WTC11 (cell line): ENCODE results near the gene CUL2. TPM values are rescaled to one million over a fixed set of nuclear protein-coding genes. Genes with fewer than 3 reads are reported as not detected.

Experiments used
- ATAC-seq: fragments of 200-7000 bp; cut with Tn5 transposase; 2 replicates; pipeline ENCODE4 v1.10.0; 2021; ENCODE audit warnings: mild to moderate bottlenecking, moderate library complexity
- CTCF ChIA-PET: fragments of 300-600 bp; sonication (Branson Sonifier 250); formaldehyde crosslinking; loops from one replicate; lab custom pipeline; 2021; ENCODE audit warnings: antibody characterized with exemption; lab: Charles Lee
- POLR2A ChIA-PET: fragments of 350-600 bp; sonication (Branson Sonifier 250); formaldehyde crosslinking; loops from one replicate; lab custom pipeline; 2021; ENCODE audit warnings: antibody characterized with exemption; lab: Charles Lee
- DNase-seq: peaks from one replicate; pipeline ENCODE4 v3.0.0; 2021; ENCODE audit warnings: low spot score
- H3K27ac Mint-ChIP-seq: 2 replicates; pipeline ENCODE4 v1.8.0; 2021; ENCODE audit warnings: mixed read lengths
- H3K27me3 Mint-ChIP-seq: 2 replicates; pipeline ENCODE4 v1.8.0; 2021; ENCODE audit warnings: low read depth, mild to moderate bottlenecking, moderate library complexity, mixed read lengths
- H3K36me3 Mint-ChIP-seq: 2 replicates; pipeline ENCODE4 v1.8.0; 2021; ENCODE audit warnings: mixed read lengths
- H3K4me1 Mint-ChIP-seq: 2 replicates; pipeline ENCODE4 v1.8.0; 2022; ENCODE audit warnings: mixed read lengths
- H3K4me3 Mint-ChIP-seq: 2 replicates; pipeline ENCODE4 v1.8.0; 2021; ENCODE audit warnings: mild to moderate bottlenecking, moderate library complexity, mixed read lengths
- H3K9me3 Mint-ChIP-seq: 2 replicates; pipeline ENCODE4 v1.8.0; 2021; ENCODE audit warnings: mixed read lengths
- CBFB ChIP-seq: sonication (generic); formaldehyde crosslinking; IDR thresholded peaks from 2 replicates; pipeline ENCODE4 v1.8.1; 2022; ENCODE audit warnings: mild to moderate bottlenecking, low read depth, missing genetic modification reagents
- CREB1 ChIP-seq: sonication (generic); formaldehyde crosslinking; IDR thresholded peaks from 2 replicates; pipeline ENCODE4 v1.8.0; 2023; ENCODE audit warnings: mild to moderate bottlenecking, missing genetic modification reagents
- ESRRA ChIP-seq: sonication (generic); formaldehyde crosslinking; IDR thresholded peaks from 2 replicates; pipeline ENCODE4 v1.8.1; 2022; ENCODE audit warnings: mild to moderate bottlenecking, missing genetic modification reagents, borderline replicate concordance
- ETV6 ChIP-seq: sonication (generic); formaldehyde crosslinking; IDR thresholded peaks from 2 replicates; pipeline ENCODE4 v1.8.1; 2022; ENCODE audit warnings: mild to moderate bottlenecking, missing genetic modification reagents
- FOXJ3 ChIP-seq: sonication (generic); formaldehyde crosslinking; IDR thresholded peaks from 2 replicates; pipeline ENCODE4 v1.9.0; 2021; ENCODE audit warnings: missing genetic modification reagents, mild to moderate bottlenecking, borderline replicate concordance
- OVOL2 ChIP-seq: fragments of 250-450 bp; sonication (Bioruptor Pico); IDR thresholded peaks from 2 replicates; pipeline ENCODE4 v1.9.0; 2021; ENCODE audit warnings: mild to moderate bottlenecking, borderline replicate concordance
- PRRX2 ChIP-seq: fragments of 250-450 bp; sonication (Bioruptor Pico); IDR thresholded peaks from 2 replicates; pipeline ENCODE4 v1.8.0; 2021; ENCODE audit warnings: mild to moderate bottlenecking
- RORB ChIP-seq: fragments of 250-450 bp; sonication (Bioruptor Pico); IDR thresholded peaks from 2 replicates; pipeline ENCODE4 v1.9.0; 2021; ENCODE audit warnings: mild to moderate bottlenecking
- TEAD4 ChIP-seq: sonication (generic); formaldehyde crosslinking; IDR thresholded peaks from 2 replicates; pipeline ENCODE4 v1.8.0; 2022; ENCODE audit warnings: mild to moderate bottlenecking, missing genetic modification reagents
- TP53 ChIP-seq: sonication (generic); formaldehyde crosslinking; IDR thresholded peaks from 2 replicates; pipeline ENCODE4 v1.8.1; 2023; ENCODE audit warnings: mild to moderate bottlenecking, missing genetic modification reagents
- ZBTB21 ChIP-seq: sonication (generic); formaldehyde crosslinking; IDR thresholded peaks from 2 replicates; pipeline ENCODE4 v1.8.1; 2023; ENCODE audit warnings: mild to moderate bottlenecking, missing genetic modification reagents, borderline replicate concordance
- ZNF138 ChIP-seq: sonication (generic); formaldehyde crosslinking; conservative IDR thresholded peaks from 2 replicates; pipeline ENCODE4 v1.8.1; 2022; ENCODE audit warnings: mild to moderate bottlenecking, moderate library complexity, missing genetic modification reagents
- ZNF263 ChIP-seq: sonication (generic); formaldehyde crosslinking; IDR thresholded peaks from 2 replicates; pipeline ENCODE4 v1.8.1; 2022; ENCODE audit warnings: low read depth, mild to moderate bottlenecking, moderate library complexity, missing genetic modification reagents
- ZNF396 ChIP-seq: fragments of 250-450 bp; sonication (Bioruptor Pico); IDR thresholded peaks from 2 replicates; pipeline ENCODE4 v1.8.0; 2021; ENCODE audit warnings: mild to moderate bottlenecking, moderate library complexity, borderline replicate concordance
- ZNF423 ChIP-seq: fragments of 250-450 bp; sonication (Bioruptor Pico); IDR thresholded peaks from 2 replicates; pipeline ENCODE4 v2.1.2; 2022; ENCODE audit warnings: mild to moderate bottlenecking, moderate library complexity
- ZNF671 ChIP-seq: fragments of 250-450 bp; sonication (Bioruptor Pico); IDR thresholded peaks from 2 replicates; pipeline ENCODE4 v1.8.0; 2021; ENCODE audit warnings: mild to moderate bottlenecking
- total RNA-seq: library from RNA; stranded (reverse); gene quantifications from 3 replicates; pipeline ENCODE4 v1.2.3, GENCODE V29; 2021
- TF ChIP-seq, protein P1 (sequence below): sonication (generic); formaldehyde crosslinking; IDR thresholded peaks from 2 replicates; pipeline ENCODE4 v1.8.1; 2022; ENCODE audit warnings: missing genetic modification reagents, borderline replicate concordance
- TF ChIP-seq, protein P2 (sequence below): sonication (generic); formaldehyde crosslinking; IDR thresholded peaks from 2 replicates; pipeline ENCODE4 v1.8.1; 2023; ENCODE audit warnings: mild to moderate bottlenecking, missing genetic modification reagents
- TF ChIP-seq, protein P3 (sequence below): sonication (generic); formaldehyde crosslinking; IDR thresholded peaks from 2 replicates; pipeline ENCODE4 v1.8.1; 2023; ENCODE audit warnings: mild to moderate bottlenecking, missing genetic modification reagents, moderate library complexity
- TF ChIP-seq, protein P4 (sequence below): fragments of 250-450 bp; sonication (Bioruptor Pico); IDR thresholded peaks from 2 replicates; pipeline ENCODE4 v1.9.0; 2021; ENCODE audit warnings: moderate library complexity, mild to moderate bottlenecking, inconsistent platforms, borderline replicate concordance
- TF ChIP-seq, protein P5 (sequence below): sonication (generic); formaldehyde crosslinking; IDR thresholded peaks from 2 replicates; pipeline ENCODE4 v1.8.0; 2022; ENCODE audit warnings: mild to moderate bottlenecking, missing genetic modification reagents
- TF ChIP-seq, protein P6 (sequence below): sonication (generic); formaldehyde crosslinking; IDR thresholded peaks from 2 replicates; pipeline ENCODE4 v1.8.1; 2023; ENCODE audit warnings: mild to moderate bottlenecking, missing genetic modification reagents

CUL2 gene
- total RNA-seq, 1 experiment from 2014 or later: 38.3 TPM

DNA sequence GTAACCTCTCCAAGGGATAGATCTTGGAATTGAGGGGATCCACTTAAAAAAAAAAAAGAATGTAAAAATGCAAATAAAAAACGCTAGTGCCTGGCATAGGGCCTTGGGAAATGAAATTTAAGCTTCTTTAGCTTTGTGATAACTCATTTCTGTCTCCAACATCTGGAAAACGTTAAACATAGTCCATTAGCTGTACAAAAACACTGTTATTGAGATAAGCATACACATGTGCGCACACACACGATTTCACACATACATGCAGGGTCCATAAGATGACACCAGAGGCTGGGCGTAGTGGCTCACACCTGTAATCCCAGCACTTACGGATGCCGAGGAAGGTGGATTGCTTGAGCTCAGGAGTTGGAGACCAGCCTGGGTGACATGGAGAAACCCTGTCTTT, 13.7 kb upstream of the CUL2 start (continued):
- TF ChIP-seq, protein P1, sequence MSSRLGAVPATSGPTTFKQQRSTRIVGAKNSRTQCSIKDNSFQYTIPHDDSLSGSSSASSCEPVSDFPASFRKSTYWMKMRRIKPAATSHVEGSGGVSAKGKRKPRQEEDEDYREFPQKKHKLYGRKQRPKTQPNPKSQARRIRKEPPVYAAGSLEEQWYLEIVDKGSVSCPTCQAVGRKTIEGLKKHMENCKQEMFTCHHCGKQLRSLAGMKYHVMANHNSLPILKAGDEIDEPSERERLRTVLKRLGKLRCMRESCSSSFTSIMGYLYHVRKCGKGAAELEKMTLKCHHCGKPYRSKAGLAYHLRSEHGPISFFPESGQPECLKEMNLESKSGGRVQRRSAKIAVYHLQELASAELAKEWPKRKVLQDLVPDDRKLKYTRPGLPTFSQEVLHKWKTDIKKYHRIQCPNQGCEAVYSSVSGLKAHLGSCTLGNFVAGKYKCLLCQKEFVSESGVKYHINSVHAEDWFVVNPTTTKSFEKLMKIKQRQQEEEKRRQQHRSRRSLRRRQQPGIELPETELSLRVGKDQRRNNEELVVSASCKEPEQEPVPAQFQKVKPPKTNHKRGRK: no peak
- TF ChIP-seq, protein P2, sequence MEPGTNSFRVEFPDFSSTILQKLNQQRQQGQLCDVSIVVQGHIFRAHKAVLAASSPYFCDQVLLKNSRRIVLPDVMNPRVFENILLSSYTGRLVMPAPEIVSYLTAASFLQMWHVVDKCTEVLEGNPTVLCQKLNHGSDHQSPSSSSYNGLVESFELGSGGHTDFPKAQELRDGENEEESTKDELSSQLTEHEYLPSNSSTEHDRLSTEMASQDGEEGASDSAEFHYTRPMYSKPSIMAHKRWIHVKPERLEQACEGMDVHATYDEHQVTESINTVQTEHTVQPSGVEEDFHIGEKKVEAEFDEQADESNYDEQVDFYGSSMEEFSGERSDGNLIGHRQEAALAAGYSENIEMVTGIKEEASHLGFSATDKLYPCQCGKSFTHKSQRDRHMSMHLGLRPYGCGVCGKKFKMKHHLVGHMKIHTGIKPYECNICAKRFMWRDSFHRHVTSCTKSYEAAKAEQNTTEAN (CRISPR knock-in tag): no peak
- TF ChIP-seq ZNF671 (CRISPR knock-in tag) (no peak), ZNF138 (CRISPR knock-in tag) (no peak), ZNF423 (CRISPR knock-in tag) (no peak), TEAD4 (CRISPR knock-in tag) (no peak)

DNA sequence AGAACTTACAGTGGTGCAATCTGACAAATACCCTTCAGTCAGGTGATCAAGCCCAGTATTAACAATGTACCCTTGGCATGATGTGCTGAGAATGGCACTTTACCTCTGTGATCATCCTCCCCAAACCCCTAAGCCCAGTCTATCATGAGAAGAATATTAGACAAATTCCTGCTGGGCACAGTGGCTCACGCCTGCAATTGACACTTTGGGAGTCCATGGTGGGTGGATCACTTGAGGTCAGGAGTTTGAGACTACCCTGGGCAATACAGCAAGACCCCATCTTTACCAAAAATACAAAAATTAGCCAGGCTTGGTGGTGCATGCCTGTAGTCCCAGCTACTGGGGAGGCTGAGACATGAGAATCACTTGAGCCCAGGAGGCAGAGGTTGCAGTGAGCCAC, 7.4 kb upstream of the CUL2 start:
- H3K4me1 Mint-ChIP-seq: no peaks in the 10 kb centered on the region
- ChIA-PET CTCF (interaction anchor here (2.1 kb wide), 1 partner anchor 29 kb away, joined by 4 read pairs; the partner anchor contains the start of gene CREM), POLR2A (no interaction called here)
- H3K9me3 Mint-ChIP-seq: peaks cover 9% of the 10 kb centered on the region
- DNase-seq: no peak
- H3K27me3 Mint-ChIP-seq: peaks cover 17% of the 10 kb centered on the region
- H3K36me3 Mint-ChIP-seq: peaks cover 4% of the 10 kb centered on the region
- TF ChIP-seq ESRRA (CRISPR knock-in tag): no peak
- TF ChIP-seq ZNF396 (CRISPR knock-in tag): no peak
- TF ChIP-seq, protein P3, sequence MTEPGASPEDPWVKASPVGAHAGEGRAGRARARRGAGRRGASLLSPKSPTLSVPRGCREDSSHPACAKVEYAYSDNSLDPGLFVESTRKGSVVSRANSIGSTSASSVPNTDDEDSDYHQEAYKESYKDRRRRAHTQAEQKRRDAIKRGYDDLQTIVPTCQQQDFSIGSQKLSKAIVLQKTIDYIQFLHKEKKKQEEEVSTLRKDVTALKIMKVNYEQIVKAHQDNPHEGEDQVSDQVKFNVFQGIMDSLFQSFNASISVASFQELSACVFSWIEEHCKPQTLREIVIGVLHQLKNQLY: no peak
- no peak for TF ChIP-seq CBFB (CRISPR knock-in tag)
- TF ChIP-seq, protein P4, sequence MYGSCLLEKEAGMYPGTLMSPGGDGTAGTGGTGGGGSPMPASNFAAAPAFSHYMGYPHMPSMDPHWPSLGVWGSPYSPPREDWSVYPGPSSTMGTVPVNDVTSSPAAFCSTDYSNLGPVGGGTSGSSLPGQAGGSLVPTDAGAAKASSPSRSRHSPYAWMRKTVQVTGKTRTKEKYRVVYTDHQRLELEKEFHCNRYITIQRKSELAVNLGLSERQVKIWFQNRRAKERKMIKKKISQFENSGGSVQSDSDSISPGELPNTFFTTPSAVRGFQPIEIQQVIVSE (CRISPR knock-in tag): no peak
- no peak for ATAC-seq
- no peak overlapping the region for H3K4me3 Mint-ChIP-seq
- no peak overlapping the region for H3K27ac Mint-ChIP-seq

DNA sequence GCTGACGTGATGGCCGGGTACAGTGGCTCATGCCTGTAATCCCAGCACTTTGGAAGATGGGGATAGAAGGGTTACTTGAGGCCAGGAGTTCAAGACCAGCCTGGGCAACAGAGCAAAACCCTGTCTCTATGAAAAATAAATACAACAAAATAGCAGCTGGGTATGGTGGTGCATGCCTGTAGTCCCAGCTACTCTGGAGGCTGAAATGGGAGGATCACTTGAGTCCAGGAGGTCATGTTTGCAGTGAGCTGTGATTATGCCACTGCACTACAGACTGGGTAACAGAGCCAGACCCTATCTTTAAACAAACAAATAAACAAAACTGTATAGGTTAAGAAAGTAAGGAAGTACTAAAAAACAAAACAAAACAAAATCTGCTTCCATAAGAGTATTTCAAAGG, 6.2 kb upstream of the CUL2 start:
- ChIA-PET POLR2A (no interaction called here), CTCF (interaction anchor here (1.1 kb wide), 1 partner anchor 100 kb away, joined by 3 read pairs; no protein-coding TSS in a partner anchor)
- Mint-ChIP-seq H3K9me3 (peaks cover 14% of the 10 kb centered on the region), H3K4me3 (no peak overlapping the region), H3K36me3 (peaks cover 4% of the 10 kb centered on the region), H3K27me3 (peaks cover 17% of the 10 kb centered on the region), H3K4me1 (peaks cover under 1% of the 10 kb centered on the region; the same call in 1 of the 2 replicates), H3K27ac (no peak overlapping the region)
- TF ChIP-seq TP53 (CRISPR knock-in tag) (no peak), ETV6 (CRISPR knock-in tag) (no peak), ZBTB21 (CRISPR knock-in tag) (no peak), PRRX2 (CRISPR knock-in tag) (no peak), CREB1 (no peak), FOXJ3 (CRISPR knock-in tag) (no peak), OVOL2 (CRISPR knock-in tag) (no peak), RORB (no peak), ESRRA (CRISPR knock-in tag) (no peak), ZNF263 (no peak)
- TF ChIP-seq, protein P4 (CRISPR knock-in tag): no peak
- TF ChIP-seq, protein P5, sequence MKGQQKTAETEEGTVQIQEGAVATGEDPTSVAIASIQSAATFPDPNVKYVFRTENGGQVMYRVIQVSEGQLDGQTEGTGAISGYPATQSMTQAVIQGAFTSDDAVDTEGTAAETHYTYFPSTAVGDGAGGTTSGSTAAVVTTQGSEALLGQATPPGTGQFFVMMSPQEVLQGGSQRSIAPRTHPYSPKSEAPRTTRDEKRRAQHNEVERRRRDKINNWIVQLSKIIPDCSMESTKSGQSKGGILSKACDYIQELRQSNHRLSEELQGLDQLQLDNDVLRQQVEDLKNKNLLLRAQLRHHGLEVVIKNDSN (CRISPR knock-in tag): no peak
- TF ChIP-seq, protein P1: no peak
- TF ChIP-seq, protein P6, sequence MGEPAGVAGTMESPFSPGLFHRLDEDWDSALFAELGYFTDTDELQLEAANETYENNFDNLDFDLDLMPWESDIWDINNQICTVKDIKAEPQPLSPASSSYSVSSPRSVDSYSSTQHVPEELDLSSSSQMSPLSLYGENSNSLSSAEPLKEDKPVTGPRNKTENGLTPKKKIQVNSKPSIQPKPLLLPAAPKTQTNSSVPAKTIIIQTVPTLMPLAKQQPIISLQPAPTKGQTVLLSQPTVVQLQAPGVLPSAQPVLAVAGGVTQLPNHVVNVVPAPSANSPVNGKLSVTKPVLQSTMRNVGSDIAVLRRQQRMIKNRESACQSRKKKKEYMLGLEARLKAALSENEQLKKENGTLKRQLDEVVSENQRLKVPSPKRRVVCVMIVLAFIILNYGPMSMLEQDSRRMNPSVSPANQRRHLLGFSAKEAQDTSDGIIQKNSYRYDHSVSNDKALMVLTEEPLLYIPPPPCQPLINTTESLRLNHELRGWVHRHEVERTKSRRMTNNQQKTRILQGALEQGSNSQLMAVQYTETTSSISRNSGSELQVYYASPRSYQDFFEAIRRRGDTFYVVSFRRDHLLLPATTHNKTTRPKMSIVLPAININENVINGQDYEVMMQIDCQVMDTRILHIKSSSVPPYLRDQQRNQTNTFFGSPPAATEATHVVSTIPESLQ (CRISPR knock-in tag): no peak
- DNase-seq (no peak), ATAC-seq (no peak)
